Ascending aorta (tissue), 2 donors: ENCODE results near the gene TMED6. TPM values are rescaled to one million over a fixed set of nuclear protein-coding genes. Genes with fewer than 3 reads are reported as not detected.
A peak's percentile ranks its signal among the peaks of the same experiment; 100 is the strongest.

Experiments
- DNase-seq, 2 donors: peaks; one replicate each; pipeline ENCODE4 v3.0.0-alpha.2; 2019; ENCODE audit warnings: low spot score in 2 of 2
- H3K27ac ChIP-seq, 2 donors: fragments of 200-600 bp; sonication (generic); one replicate each; pipeline ENCODE4 v1.5.1; 2016 to 2017; ENCODE audit warnings: mild to moderate bottlenecking in 1 of 2
- H3K27me3 ChIP-seq: fragments of 200-600 bp; sonication (generic); one replicate; pipeline ENCODE4 v1.5.1; 2017
- H3K36me3 ChIP-seq, 2 donors: fragments of 200-600 bp; sonication (generic); one replicate each; pipeline ENCODE4 v1.5.1; 2016
- H3K4me1 ChIP-seq, 2 donors: fragments of 200-600 bp; sonication (generic); one replicate each; pipeline ENCODE4 v1.5.1; 2016 to 2017; ENCODE audit warnings: mild to moderate bottlenecking in 1 of 2
- H3K4me3 ChIP-seq, 2 donors: fragments of 200-600 bp; sonication (generic); one replicate each; pipeline ENCODE4 v1.5.1; 2016 to 2017; ENCODE audit warnings: mild to moderate bottlenecking in 1 of 2
- H3K9me3 ChIP-seq, 2 donors: fragments of 200-600 bp; sonication (generic); one replicate each; pipeline ENCODE4 v1.5.1; 2016
- CTCF ChIP-seq, 3 experiments: fragments of 200-600 bp in 2 of 3; fragments of 450-650 bp in 1 of 3; sonication (generic) in 2 of 3; IDR thresholded peaks; one replicate each; pipeline ENCODE4 v1.5.1; 2016 to 2019; ENCODE audit warnings: antibody characterized with exemption in 3 of 3, mild to moderate bottlenecking in 1 of 3, moderate library complexity in 1 of 3
- intact Hi-C: fragments of 100-400 bp; cut with DNase I; formaldehyde crosslinking; loops from one replicate; pipeline ENCODE4 v1.15.1; 2023
- total RNA-seq: library from RNA; depleted of rRNA; stranded (reverse); fragments of >200 nt; gene quantifications from one replicate; pipeline ENCODE4 v1.1.0, GENCODE V29; 2016

The TMED6 gene
- total RNA-seq, 1 donor from 2014 or later = not detected

GRCh38 chr16:69318911-69319289 is 32.7 kb downstream of the TMED6 start:
- no peaks in the 10 kb centered on the region for H3K27me3 ChIP-seq
- no peak overlapping the region for H3K4me3 ChIP-seq
- H3K4me1 ChIP-seq = no peaks in the 10 kb centered on the region
- no peak for TF ChIP-seq CTCF (IDR thresholded peaks at IDR 0.05)
- no peaks in the 10 kb centered on the region for H3K9me3 ChIP-seq
- H3K27ac ChIP-seq = no peak overlapping the region
- peaks cover 89 to 96% of the 10 kb centered on the region in 2 donors for H3K36me3 ChIP-seq
- DNase-seq = peak in 1 of 2 donors; percentile 54
- intact Hi-C loops = loop anchor here (10.0 kb wide), 1 partner anchor 784 kb away; the partner anchor contains the start of gene ZFP90

- Histone ChIP-seq H3K36me3 (peaks cover 84 to 90% of the 10 kb centered on the region in 2 donors), H3K27me3 (no peaks in the 10 kb centered on the region), H3K27ac (no peak overlapping the region), H3K4me1 (no peaks in the 10 kb centered on the region), H3K4me3 (no peak overlapping the region), H3K9me3 (no peaks in the 10 kb centered on the region)
- DNase-seq = peak in 1 of 2 donors; percentile 52
- TF ChIP-seq CTCF (IDR thresholded peaks at IDR 0.05) = no peak
- intact Hi-C loops = loop anchor here (10.0 kb wide), 1 partner anchor 784 kb away; the partner anchor contains the start of gene ZFP90
Measured at GRCh38 chr16:69318177-69318910, 33.2 kb downstream of the TMED6 start.

GRCh38 chr16:69316595-69317034 is 35.0 kb downstream of the TMED6 start:
- peaks cover 6 to 14% of the 10 kb centered on the region in 2 donors for H3K4me1 ChIP-seq
- H3K9me3 ChIP-seq = no peaks in the 10 kb centered on the region
- no peak for TF ChIP-seq CTCF (IDR thresholded peaks at IDR 0.05)
- peaks cover 69 to 73% of the 10 kb centered on the region in 2 donors for H3K36me3 ChIP-seq
- intact Hi-C loops = loop anchor here (10.0 kb wide), 1 partner anchor 782 kb away; the partner anchor contains the start of gene ZFP90
- no peak overlapping the region for H3K27ac ChIP-seq
- H3K27me3 ChIP-seq = no peaks in the 10 kb centered on the region
- no peak for DNase-seq
- no peak overlapping the region for H3K4me3 ChIP-seq

GRCh38 chr16:69315486-69316311 is 35.9 kb downstream of the TMED6 start:
- peaks cover 6 to 14% of the 10 kb centered on the region in 2 donors for H3K4me1 ChIP-seq
- H3K27me3 ChIP-seq = no peaks in the 10 kb centered on the region
- no peak for TF ChIP-seq CTCF (IDR thresholded peaks at IDR 0.05)
- peaks cover 60 to 64% of the 10 kb centered on the region in 2 donors for H3K36me3 ChIP-seq
- no peak overlapping the region for H3K27ac ChIP-seq
- DNase-seq = no peak
- no peaks in the 10 kb centered on the region for H3K9me3 ChIP-seq
- intact Hi-C loops = loop anchor here (10.0 kb wide), 1 partner anchor 781 kb away; the partner anchor contains the start of gene ZFP90
- no peak overlapping the region for H3K4me3 ChIP-seq

GRCh38 chr16:69314534-69314933 is 37.1 kb downstream of the TMED6 start:
- intact Hi-C loops = loop anchor here (5.0 to 10.0 kb wide), 2 partner anchors 37 to 780 kb away; partner anchors contain the start of gene ZFP90
- H3K27ac ChIP-seq = no peak overlapping the region
- H3K4me3 ChIP-seq = no peak overlapping the region
- H3K4me1 ChIP-seq = peaks cover 6 to 18% of the 10 kb centered on the region in 2 donors
- peak in 1 of 2 donors; percentile 55 for DNase-seq
- peaks cover 48 to 52% of the 10 kb centered on the region in 2 donors for H3K36me3 ChIP-seq
- H3K27me3 ChIP-seq = no peaks in the 10 kb centered on the region
- no peaks in the 10 kb centered on the region for H3K9me3 ChIP-seq
- no peak for TF ChIP-seq CTCF (IDR thresholded peaks at IDR 0.05)
